Gastroesophageal sphincter (tissue), 4 donors: ENCODE measurements around the gene UPB1. TPM values are rescaled to one million over a fixed set of nuclear protein-coding genes. Genes with fewer than 3 reads are reported as not detected.

Experiments used
- ATAC-seq: fragments of 150-250 bp; one replicate; pipeline ENCODE4 v1.9.1; 2016; ENCODE audit warnings: mild to moderate bottlenecking, moderate library complexity
- H3K27ac ChIP-seq, 4 donors: fragments of 200-600 bp; sonication (generic) in 3 of 4; 1 replicate in 3 of 4; 2 replicates in 1 of 4; pipeline ENCODE4 v1.5.1; 2016 to 2019
- H3K27me3 ChIP-seq: fragments of 200-600 bp; sonication (generic); one replicate; pipeline ENCODE4 v1.5.1; 2019
- H3K36me3 ChIP-seq, 2 donors: fragments of 200-600 bp; sonication (generic); one replicate each; pipeline ENCODE4 v1.5.1; 2019; ENCODE audit warnings: control low read depth in 1 of 2
- H3K4me1 ChIP-seq, 3 donors: fragments of 200-600 bp; sonication (generic); 1 replicate in 2 of 3; 2 replicates in 1 of 3; pipeline ENCODE4 v1.5.1; 2016 to 2019; ENCODE audit warnings: control low read depth in 2 of 3
- H3K4me3 ChIP-seq, 2 donors: fragments of 200-600 bp; sonication (generic); one replicate each; pipeline ENCODE4 v1.5.1; 2019; ENCODE audit warnings: mild to moderate bottlenecking in 1 of 2, moderate library complexity in 1 of 2
- H3K9me3 ChIP-seq, 3 donors: fragments of 200-600 bp; sonication (generic); one replicate each; pipeline ENCODE4 v1.5.1; 2017 to 2019; ENCODE audit warnings: control low read depth in 2 of 3
- CTCF ChIP-seq, 4 experiments: fragments of 200-600 bp in 2 of 4; fragments of 450-650 bp in 2 of 4; sonication (generic) in 1 of 4; IDR thresholded peaks; one replicate each; pipeline ENCODE4 v1.5.1; 2017 to 2019; ENCODE audit warnings: antibody characterized with exemption in 4 of 4, mild to moderate bottlenecking in 2 of 4, moderate library complexity in 2 of 4
- EP300 ChIP-seq: sonication (generic); formaldehyde crosslinking; IDR thresholded peaks from one replicate; pipeline ENCODE4 v1.6.1; 2017; ENCODE audit warnings: antibody characterized with exemption, mild to moderate bottlenecking
- POLR2A ChIP-seq, 2 donors: fragments of 450-650 bp; IDR thresholded peaks; one replicate each; pipeline ENCODE4 v1.6.1; 2017; ENCODE audit warnings: antibody characterized with exemption in 2 of 2, mild to moderate bottlenecking in 2 of 2, moderate library complexity in 1 of 2
- POLR2AphosphoS5 ChIP-seq: sonication (generic); formaldehyde crosslinking; IDR thresholded peaks from one replicate; pipeline ENCODE4 v1.6.1; 2017; ENCODE audit warnings: antibody characterized with exemption
- WGBS, 2 donors: methylation state at CpG; one replicate each; pipeline ENCODE4 v1.1.5; 2018; ENCODE audit warnings: low coverage in 1 of 2; 5-methylcytosine and 5-hydroxymethylcytosine counted together
- total RNA-seq, 4 donors: library from RNA; depleted of rRNA; stranded (reverse); fragments of >200 nt; gene quantifications; one replicate each; pipeline ENCODE4 v1.1.0, GENCODE V29; 2016

Gene UPB1
- total RNA-seq, 4 donors from 2014 or later: 0.13 to 0.93 (median 0.50) TPM; not detected in 1

GRCh38 chr22:24512043-24512442 lies 16.9 kb downstream of the UPB1 start:
- Histone ChIP-seq H3K4me1 (peaks cover 1 to 39% (median 6%) of the 10 kb centered on the region in 3 donors), H3K4me3 (no peak overlapping the region), H3K27ac (no peak overlapping the region), H3K36me3 (no peaks in the 10 kb centered on the region), H3K9me3 (no peaks in the 10 kb centered on the region), H3K27me3 (no peaks in the 10 kb centered on the region)
- no peak for ATAC-seq
- no peak for TF ChIP-seq POLR2A (IDR thresholded peaks at IDR 0.05)
- TF ChIP-seq CTCF (IDR thresholded peaks at IDR 0.05): no peak
- no peak for TF ChIP-seq POLR2AphosphoS5
- TF ChIP-seq EP300: no peak
- WGBS, 2 donors: 70 to 89% methylated on average over 1 to 3 of the region's 3 CpGs

GRCh38 chr22:24513378-24514240 lies 18.5 kb downstream of the UPB1 start:
- no peak overlapping the region for H3K4me3 ChIP-seq
- peaks cover 0 to 32% (median 6%) of the 10 kb centered on the region in 3 donors for H3K4me1 ChIP-seq
- H3K9me3 ChIP-seq: no peaks in the 10 kb centered on the region
- 82 to 94% methylated on average over 5 to 6 of the region's 9 CpGs for WGBS, 2 donors
- TF ChIP-seq POLR2AphosphoS5: no peak
- TF ChIP-seq CTCF (IDR thresholded peaks at IDR 0.05): no peak
- no peak for TF ChIP-seq EP300
- no peak for TF ChIP-seq POLR2A (IDR thresholded peaks at IDR 0.05)
- no peaks in the 10 kb centered on the region for H3K27me3 ChIP-seq
- no peak for ATAC-seq
- H3K36me3 ChIP-seq: no peaks in the 10 kb centered on the region
- no peak overlapping the region for H3K27ac ChIP-seq

- H3K36me3 ChIP-seq: no peaks in the 10 kb centered on the region
- no peak for ATAC-seq
- WGBS, 2 donors: 81 to 85% methylated on average over 5 to 6 of the region's 14 CpGs
- H3K27me3 ChIP-seq: no peaks in the 10 kb centered on the region
- no peaks in the 10 kb centered on the region for H3K9me3 ChIP-seq
- peaks cover 0 to 32% (median 6%) of the 10 kb centered on the region in 3 donors for H3K4me1 ChIP-seq
- no peak overlapping the region for H3K4me3 ChIP-seq
- H3K27ac ChIP-seq: no peak overlapping the region
- TF ChIP-seq CTCF (IDR thresholded peaks at IDR 0.05) (no peak), POLR2A (IDR thresholded peaks at IDR 0.05) (no peak), POLR2AphosphoS5 (no peak), EP300 (no peak)
Observed at GRCh38 chr22:24514241-24515026, 19.3 kb downstream of the UPB1 start.

GRCh38 chr22:24515027-24515338 lies 19.9 kb downstream of the UPB1 start:
- Histone ChIP-seq H3K9me3 (no peaks in the 10 kb centered on the region), H3K27me3 (no peaks in the 10 kb centered on the region), H3K27ac (no peak overlapping the region), H3K36me3 (no peaks in the 10 kb centered on the region), H3K4me1 (peaks cover 0 to 32% (median 6%) of the 10 kb centered on the region in 3 donors), H3K4me3 (no peak overlapping the region)
- ATAC-seq: no peak
- TF ChIP-seq POLR2AphosphoS5: no peak
- no peak for TF ChIP-seq EP300
- TF ChIP-seq CTCF (IDR thresholded peaks at IDR 0.05): no peak
- no peak for TF ChIP-seq POLR2A (IDR thresholded peaks at IDR 0.05)
- WGBS, 2 donors: 95% methylated on average over 7 of the region's 8 CpGs
